PC-3 (cell line): Measurements from ENCODE around the gene MAML2.

Experiments
- CTCF ChIP-seq: fragments of 300-600 bp; sonication (generic); conservative IDR thresholded peaks from 2 replicates; pipeline ENCODE4 v1.5.1; 2017; ENCODE audit warnings: antibody characterized with exemption, low read depth, mild to moderate bottlenecking, low read length
- EZH2 ChIP-seq: fragments of 300-600 bp; sonication (generic); IDR thresholded peaks from one replicate; pipeline ENCODE4 v1.6.1; 2017; ENCODE audit warnings: antibody characterized with exemption, mild to moderate bottlenecking, low read length; ENCODE audit not compliant: unreplicated experiment
- EZH2phosphoT487 ChIP-seq: fragments of 300-600 bp; sonication (generic); IDR thresholded peaks from 2 replicates; pipeline ENCODE4 v1.6.1; 2018; ENCODE audit warnings: mild to moderate bottlenecking, antibody characterized with exemption, low read length, borderline replicate concordance

GRCh38 chr11:96154802-96155520 lies 188.0 kb downstream of the MAML2 start:
- TF ChIP-seq CTCF, result no peak
- TF ChIP-seq EZH2, result no peak
- TF ChIP-seq EZH2phosphoT487, result no peak
